Activated naive CD4-positive, alpha-beta T cell (primary cell): ENCODE data around the gene SSR4.

Experiments
- DNase-seq, 4 experiments: peaks; one replicate each; lab custom pipeline; 2025; lab: John Stamatoyannopoulos, UW

SSR4 gene

GRCh38 chrX:153769158-153769864 is 25.2 kb upstream of the SSR4 start:
- DNase-seq, result no peak

GRCh38 chrX:153769865-153770600 is 24.4 kb upstream of the SSR4 start:
- DNase-seq, result no peak

- no peak for DNase-seq
These were observed 23.7 kb upstream of the SSR4 start for GRCh38 chrX:153770601-153771414.

GRCh38 chrX:153771415-153772315 is 22.8 kb upstream of the SSR4 start:
- DNase-seq, result no peak

DNA sequence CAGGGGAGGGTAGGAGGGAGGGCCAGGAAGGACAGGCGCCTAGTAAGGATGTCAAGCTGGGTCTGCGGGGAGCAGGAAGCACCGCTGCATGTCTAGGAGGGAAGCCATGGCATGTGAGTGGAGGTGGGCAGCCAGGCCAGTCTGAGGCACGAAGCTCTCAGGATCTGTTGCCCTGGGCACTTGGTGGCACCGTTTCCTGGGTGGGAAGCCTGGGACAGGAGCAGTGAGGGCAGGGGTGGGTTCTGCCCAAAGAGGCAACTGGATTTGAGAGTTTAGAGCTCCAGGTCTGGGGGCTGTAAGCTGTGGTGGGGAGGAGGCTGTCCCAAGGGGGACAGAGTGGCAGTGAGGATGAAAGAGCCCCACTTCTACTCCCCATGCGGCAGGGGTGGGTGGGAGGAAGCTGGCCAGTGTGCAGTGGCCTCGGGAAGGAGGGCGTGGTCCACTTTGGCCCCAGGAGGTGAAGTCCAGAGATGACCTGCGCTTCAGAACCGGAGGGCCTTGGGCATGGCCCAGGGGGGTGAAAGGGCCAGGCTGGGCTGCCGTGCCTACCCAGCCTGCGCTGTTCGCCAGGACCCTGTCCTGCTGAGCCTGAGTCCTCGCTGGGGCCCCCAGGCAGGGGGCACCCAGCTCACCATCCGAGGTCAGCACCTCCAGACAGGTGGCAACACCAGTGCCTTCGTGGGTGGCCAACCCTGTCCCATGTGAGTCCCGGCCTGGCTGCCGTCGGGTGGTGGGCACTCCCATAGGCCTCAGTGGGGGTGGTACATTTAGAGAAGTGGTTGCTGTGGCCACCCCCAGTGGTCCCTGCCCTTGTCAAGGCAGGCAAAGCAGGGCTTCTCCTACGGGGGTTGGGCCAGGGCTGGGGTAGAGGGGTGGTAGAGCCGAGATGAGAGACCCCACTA is 21.9 kb upstream of the SSR4 start:
- DNase-seq, result no peak

DNA sequence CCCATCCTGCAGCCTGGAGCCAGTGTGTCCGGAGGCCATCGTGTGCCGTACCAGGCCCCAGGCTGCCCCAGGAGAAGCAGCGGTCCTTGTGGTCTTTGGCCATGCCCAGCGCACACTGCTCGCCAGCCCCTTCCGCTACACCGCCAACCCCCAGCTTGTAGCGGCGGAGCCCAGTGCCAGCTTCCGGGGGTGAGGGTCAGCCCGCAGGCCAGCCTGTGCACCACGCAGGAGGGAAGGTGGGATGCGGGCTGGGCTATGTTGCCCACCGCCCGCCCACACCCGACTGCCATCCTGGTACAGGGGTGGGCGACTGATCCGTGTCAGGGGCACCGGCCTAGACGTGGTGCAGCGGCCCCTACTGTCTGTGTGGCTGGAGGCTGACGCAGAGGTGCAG is 21.3 kb upstream of the SSR4 start:
- no peak for DNase-seq

GRCh38 chrX:153773741-153774575 is 20.5 kb upstream of the SSR4 start:
- no peak for DNase-seq

DNA sequence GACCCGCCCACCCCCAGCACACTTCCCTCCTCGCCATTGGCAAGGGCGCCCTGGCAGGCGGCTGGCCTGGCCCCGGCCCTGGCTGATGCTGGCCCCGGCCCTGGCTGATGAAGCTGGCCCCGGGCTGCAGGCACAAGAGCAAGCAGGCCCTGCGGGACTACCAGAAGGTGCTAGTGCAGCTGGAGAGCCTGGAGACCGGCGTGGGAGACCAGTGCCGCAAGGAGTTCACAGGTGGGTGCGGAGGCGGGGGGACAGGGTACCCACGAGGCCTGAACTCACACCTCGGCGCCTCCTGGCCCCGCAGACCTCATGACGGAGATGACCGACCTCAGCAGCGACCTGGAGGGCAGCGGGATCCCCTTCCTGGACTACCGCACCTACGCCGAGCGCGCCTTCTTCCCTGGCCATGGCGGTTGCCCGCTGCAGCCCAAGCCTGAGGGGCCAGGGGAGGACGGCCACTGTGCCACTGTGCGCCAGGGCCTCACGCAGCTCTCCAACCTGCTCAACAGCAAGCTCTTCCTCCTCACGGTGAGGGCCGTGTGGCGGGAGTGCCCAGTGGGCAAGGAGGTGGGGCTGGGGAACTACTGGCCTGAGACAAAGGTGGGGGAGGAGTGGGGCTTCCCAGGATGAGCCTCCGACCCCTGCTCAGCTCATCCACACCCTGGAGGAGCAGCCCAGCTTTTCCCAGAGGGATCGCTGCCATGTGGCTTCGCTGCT is 19.7 kb upstream of the SSR4 start:
- DNase-seq, result no peak

DNA sequence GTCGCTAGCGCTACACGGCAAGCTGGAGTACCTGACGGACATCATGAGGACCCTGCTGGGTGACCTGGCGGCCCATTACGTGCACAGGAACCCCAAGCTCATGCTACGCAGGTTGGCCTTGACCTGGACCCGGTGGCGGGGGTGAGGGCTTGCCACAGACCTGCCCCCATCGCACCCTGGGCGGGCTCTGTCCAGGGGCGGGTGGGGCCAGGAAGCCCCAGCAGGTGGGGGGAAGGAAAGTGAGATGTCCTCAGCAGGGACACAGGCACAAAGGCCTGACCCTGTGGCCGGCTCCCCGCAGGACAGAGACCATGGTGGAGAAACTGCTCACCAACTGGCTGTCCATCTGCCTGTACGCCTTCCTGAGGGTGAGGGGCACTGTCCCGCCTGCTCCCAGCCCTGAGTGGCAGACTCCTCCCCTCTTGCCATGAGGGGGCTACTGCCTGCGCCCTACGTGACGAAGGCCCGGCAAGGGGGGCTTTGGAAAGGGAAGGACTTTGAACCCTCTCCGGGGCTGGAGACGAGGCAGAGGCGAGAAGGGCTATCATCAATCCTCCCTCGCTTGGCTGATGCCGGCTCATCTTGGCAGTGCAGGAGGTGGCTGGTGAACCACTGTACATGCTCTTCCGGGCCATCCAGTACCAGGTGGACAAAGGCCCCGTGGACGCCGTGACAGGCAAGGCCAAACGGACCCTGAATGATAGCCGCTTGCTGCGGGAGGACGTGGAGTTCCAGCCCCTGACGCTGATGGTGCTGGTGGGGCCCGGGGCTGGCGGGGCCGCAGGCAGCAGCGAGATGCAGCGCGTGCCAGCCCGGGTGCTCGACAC is 19.0 kb upstream of the SSR4 start:
- DNase-seq, result no peak

- DNase-seq, result no peak
These were observed 18.3 kb upstream of the SSR4 start for GRCh38 chrX:153776120-153776599.

DNA sequence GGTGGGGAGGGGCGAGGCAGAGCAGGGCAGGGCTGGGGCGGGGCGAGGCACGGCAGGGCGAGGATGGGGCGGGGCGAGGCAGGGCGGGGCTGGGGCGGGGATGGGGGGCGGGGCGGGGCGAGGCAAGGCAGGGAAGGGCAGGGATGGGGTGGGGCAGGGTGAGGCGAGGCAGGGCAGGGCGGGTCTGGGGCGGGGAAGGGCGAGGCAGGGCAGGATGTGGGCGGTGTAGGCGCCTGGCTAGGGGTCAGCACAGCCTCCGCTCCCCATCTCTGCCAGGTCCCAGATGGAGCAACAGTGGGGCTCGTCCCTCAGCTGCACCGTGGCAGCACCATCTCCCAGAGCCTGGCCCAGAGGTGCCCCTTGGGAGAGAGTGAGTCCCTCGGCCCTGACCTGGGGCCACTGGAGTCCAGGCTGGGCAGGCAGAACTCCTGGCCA is 17.8 kb upstream of the SSR4 start:
- no peak for DNase-seq

DNA sequence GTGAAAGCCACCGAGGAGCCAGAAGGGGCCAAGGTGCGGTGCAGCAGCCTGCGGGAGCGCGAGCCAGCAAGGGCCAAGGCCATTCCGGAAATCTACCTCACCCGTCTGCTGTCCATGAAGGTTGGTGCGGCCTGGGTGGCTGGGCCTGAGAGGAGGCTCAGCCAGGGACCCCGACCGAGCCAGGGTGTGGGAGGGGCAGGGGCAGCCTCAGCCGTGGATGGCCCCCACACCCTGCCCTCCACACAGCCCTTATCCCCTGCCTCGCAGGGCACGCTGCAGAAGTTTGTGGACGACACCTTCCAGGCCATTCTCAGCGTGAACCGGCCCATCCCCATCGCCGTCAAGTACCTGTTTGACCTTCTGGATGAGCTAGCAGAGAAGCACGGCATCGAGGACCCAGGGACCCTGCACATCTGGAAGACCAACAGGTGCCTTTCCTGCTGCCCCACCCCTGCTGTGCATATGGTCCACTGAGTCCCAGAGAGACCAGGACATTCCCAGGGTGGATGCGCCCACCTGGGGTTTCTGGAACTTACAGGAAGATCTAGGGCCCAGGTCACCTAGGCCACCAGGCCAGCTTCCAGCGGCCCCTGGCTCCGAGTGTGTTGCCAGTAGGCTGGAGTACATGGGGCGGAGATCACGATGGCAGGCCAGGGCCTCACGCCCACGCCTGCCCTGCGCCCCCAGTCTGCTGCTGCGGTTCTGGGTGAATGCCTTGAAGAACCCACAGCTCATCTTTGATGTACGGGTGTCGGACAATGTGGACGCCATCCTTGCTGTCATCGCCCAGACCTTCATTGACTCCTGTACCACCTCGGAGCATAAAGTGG is 17.0 kb upstream of the SSR4 start:
- DNase-seq, result no peak

- no peak for DNase-seq
These were observed 16.3 kb upstream of the SSR4 start for GRCh38 chrX:153778181-153778580.

GRCh38 chrX:153778684-153779101 is 15.8 kb upstream of the SSR4 start:
- no peak for DNase-seq

DNA sequence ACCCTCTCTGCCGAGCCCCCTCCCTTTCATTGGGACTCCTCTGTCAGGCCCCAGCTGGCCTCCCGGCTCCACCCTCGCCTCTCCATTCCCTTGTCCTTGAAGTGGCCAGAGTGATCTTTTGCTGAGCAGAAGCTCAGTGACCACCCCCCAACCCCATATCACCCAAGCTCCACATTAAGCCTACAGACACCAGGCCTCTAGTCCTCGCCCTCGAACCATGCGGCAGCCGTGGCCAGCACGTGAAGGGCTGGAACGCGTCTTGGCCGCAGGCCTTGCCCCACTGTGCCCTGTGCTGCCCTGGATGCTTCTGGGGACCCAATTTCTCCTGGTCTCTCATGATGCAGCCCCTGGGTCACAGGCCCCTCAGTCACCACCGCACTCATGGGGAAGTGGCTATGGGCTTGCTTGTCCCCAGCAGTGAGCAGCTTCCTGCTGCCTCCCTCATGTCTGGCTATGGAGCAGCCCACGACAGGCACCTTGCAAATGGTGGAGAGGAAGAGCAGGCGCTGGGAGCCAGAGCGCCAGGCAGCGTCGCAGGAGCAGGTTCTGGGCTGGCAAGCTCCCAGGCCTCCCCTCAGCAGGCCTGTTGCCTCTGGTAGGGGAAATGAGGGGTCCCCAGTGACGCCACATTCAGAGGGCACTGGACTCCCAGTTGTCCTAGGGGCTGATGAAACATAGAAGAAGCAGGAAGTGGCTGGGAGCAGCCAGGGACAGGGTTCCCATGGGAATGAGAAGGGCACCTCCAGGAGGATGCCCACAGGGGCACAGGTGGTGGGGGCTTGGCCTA is 14.4 kb upstream of the SSR4 start:
- no peak for DNase-seq
